Mesendoderm (in vitro differentiated cells): ENCODE data around the gene NPEPL1.

ENCODE experiments used
- DNase-seq: peaks from one replicate; pipeline ENCODE4 v3.0.0; 2013
- H2AK5ac ChIP-seq: 2 replicates; pipeline ENCODE4 v1.6.1; 2013; ENCODE audit warnings: low read length, inconsistent platforms
- H2BK120ac ChIP-seq: 2 replicates; pipeline ENCODE4 v1.6.1; 2013; ENCODE audit warnings: low read depth, mild to moderate bottlenecking, low read length, moderate library complexity, mixed read lengths
- H2BK15ac ChIP-seq: replicated peaks from 2 replicates; pipeline ENCODE4 v1.6.1; 2013; ENCODE audit warnings: low read depth, mild to moderate bottlenecking, moderate library complexity
- H2BK5ac ChIP-seq: 2 replicates; pipeline ENCODE4 v1.6.1; 2013; ENCODE audit warnings: low read length, inconsistent platforms
- H3K18ac ChIP-seq: 2 replicates; pipeline ENCODE4 v1.6.1; 2013; ENCODE audit warnings: mild to moderate bottlenecking, low read length, mixed read lengths
- H3K23ac ChIP-seq: one replicate; pipeline ENCODE4 v1.6.1; 2013; ENCODE audit warnings: low read length
- H3K27ac ChIP-seq: 2 replicates; pipeline ENCODE4 v1.5.1; 2013; ENCODE audit warnings: low read depth, mild to moderate bottlenecking, inconsistent platforms, low read length, moderate library complexity
- H3K27me3 ChIP-seq: 2 replicates; pipeline ENCODE4 v1.6.1; 2013; ENCODE audit warnings: low read length, control low read depth, mild to moderate bottlenecking, inconsistent platforms; ENCODE audit not compliant: insufficient read depth, poor library complexity
- H3K36me3 ChIP-seq: 2 replicates; pipeline ENCODE4 v1.6.1; 2013; ENCODE audit warnings: low read length, inconsistent platforms; ENCODE audit not compliant: control insufficient read depth, insufficient read depth
- H3K4ac ChIP-seq: one replicate; pipeline ENCODE4 v1.6.1; 2013; ENCODE audit warnings: low read depth, mild to moderate bottlenecking, low read length, moderate library complexity
- H3K4me1 ChIP-seq: 2 replicates; pipeline ENCODE4 v1.6.1; 2013; ENCODE audit warnings: low read depth, low read length, inconsistent platforms; ENCODE audit not compliant: control insufficient read depth
- H3K4me2 ChIP-seq: 2 replicates; pipeline ENCODE4 v1.6.1; 2013; ENCODE audit warnings: low read length
- H3K4me3 ChIP-seq: 2 replicates; pipeline ENCODE4 v1.5.1; 2013; ENCODE audit warnings: mild to moderate bottlenecking, low read length
- H3K56ac ChIP-seq: one replicate; pipeline ENCODE4 v1.6.1; 2013; ENCODE audit warnings: low read length
- H3K79me1 ChIP-seq: 2 replicates; pipeline ENCODE4 v1.6.1; 2013; ENCODE audit warnings: low read length, inconsistent platforms
- H3K79me2 ChIP-seq: 2 replicates; pipeline ENCODE4 v1.6.1; 2013; ENCODE audit warnings: mild to moderate bottlenecking, low read length; ENCODE audit not compliant: control insufficient read depth, insufficient read depth
- H3K9ac ChIP-seq: 2 replicates; pipeline ENCODE4 v1.6.1; 2013; ENCODE audit warnings: low read length, inconsistent platforms
- H4K5ac ChIP-seq: one replicate; pipeline ENCODE4 v1.6.1; 2013; ENCODE audit warnings: low read length
- H4K8ac ChIP-seq: one replicate; pipeline ENCODE4 v1.6.1; 2013; ENCODE audit warnings: low read depth, mild to moderate bottlenecking, control low read depth, low read length, moderate library complexity
- WGBS: extraction: QIAGEN DNeasy Blood & Tissue Kit; methylation state at CpG from one replicate; pipeline ENCODE4 v1.1.7; 2013; ENCODE audit warnings: low lambda C conversion rate, missing lambda C conversion rate; ENCODE audit not compliant: insufficient coverage; ENCODE audit errors: extremely low coverage; 5-methylcytosine and 5-hydroxymethylcytosine counted together

NPEPL1 gene

DNA sequence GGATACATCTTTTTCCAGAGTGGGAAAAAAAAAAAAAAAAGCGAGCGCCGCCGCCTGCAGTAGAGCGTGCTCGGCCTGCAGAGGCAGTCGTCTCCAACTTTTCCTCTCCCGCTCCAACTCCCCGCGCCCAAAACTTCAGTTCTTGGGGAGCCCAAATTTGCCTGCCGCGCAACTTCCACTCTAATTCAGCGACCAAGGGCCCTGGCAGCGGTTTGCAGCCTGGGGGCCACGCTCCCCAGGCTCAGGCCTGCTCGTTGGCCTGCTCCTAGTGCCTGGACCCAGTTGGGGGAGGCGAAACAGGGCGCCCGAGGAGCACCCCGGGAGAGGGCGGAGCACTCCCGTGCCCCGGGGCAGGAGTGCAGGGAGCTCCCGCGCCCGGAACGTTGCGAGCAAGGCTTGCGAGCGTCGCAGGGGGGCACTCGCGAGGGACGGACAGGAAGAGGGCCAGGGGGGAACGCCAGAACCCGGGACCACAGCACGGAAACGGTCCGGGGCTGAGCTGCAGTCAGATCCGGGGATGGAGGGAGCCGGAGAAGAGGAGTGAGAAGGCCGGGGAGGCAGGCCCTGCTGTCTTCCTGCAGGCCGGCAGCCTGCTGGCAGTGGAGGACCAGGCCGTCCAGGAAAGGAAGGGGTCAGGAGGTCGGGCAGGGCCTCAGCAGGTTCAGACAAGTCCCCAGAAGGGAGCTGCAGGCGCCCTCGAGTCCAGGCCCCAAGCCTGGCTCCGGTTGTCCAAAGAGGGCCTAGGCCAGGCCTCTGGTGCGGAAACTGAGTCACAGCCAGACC, 41.6 kb upstream of the NPEPL1 start, which contains the start of gene STX16:
Gene STX16 (plus strand): TSS at position 508 of the 783 bp plus-strand sequence. CDS start 724 bp downstream, outside the sequence.
- Histone ChIP-seq H4K5ac (no peak within 1 kb of the TSS), H3K4me3 (peak within 1 kb of the TSS; percentile 72), H2AK5ac (peak within 1 kb of the TSS; percentile 59), H3K79me2 (peaks cover 28% of the 10 kb centered on the region), H3K18ac (peak within 1 kb of the TSS; percentile 99), H3K4me1 (no peaks in the 10 kb centered on the region), H3K27me3 (no peaks in the 10 kb centered on the region), H3K23ac (peak within 1 kb of the TSS; percentile 33), H3K79me1 (peaks cover 7% of the 10 kb centered on the region), H3K4ac (peak within 1 kb of the TSS; percentile 99), H3K27ac (peak within 1 kb of the TSS; percentile 79), H3K36me3 (no peaks in the 10 kb centered on the region), H2BK120ac (peak within 1 kb of the TSS; percentile 94), H4K8ac (peak within 1 kb of the TSS; percentile 98), H3K56ac (peak within 1 kb of the TSS; percentile 88), H2BK15ac (no peak within 1 kb of the TSS), H3K4me2 (peak within 1 kb of the TSS; percentile 93), H3K9ac (peak within 1 kb of the TSS; percentile 86), H2BK5ac (peak within 1 kb of the TSS; percentile 78)
- peak; percentile 97 for DNase-seq
- no CpG with 5 or more reads among the region's 49 CpGs for WGBS

DNA sequence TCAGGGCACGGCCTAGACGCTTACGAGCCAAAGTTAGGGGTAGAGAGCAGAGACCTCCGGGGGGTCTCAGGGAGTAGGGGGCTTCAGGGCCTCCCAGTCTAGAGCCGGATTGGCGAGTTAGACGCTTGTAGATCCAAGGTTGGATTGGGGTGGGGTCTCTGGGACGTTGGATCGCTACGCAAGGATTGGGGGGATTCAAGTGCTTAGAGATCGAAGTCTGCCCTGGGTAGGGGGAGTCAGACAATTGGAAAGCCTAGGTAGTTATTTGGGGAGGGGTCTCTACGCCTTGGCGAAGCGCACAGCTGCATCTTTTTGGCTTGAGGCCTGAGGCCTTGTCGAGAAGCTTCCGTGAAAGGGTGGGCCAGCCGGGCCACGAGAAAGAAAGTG, 41.0 kb upstream of the NPEPL1 start:
- peak overlapping the region; percentile 79 for H3K9ac ChIP-seq
- no peak overlapping the region for H2BK120ac ChIP-seq
- peak overlapping the region; percentile 59 for H2AK5ac ChIP-seq
- WGBS, result no CpG with 5 or more reads among the region's 18 CpGs
- DNase-seq, result peak; percentile 54
- H3K18ac ChIP-seq, result peak overlapping the region; percentile 13
- H4K8ac ChIP-seq, result no peak overlapping the region
- no peak overlapping the region for H2BK15ac ChIP-seq
- H3K23ac ChIP-seq, result no peak overlapping the region
- H3K4me3 ChIP-seq, result peak overlapping the region; percentile 56
- H2BK5ac ChIP-seq, result peak overlapping the region; percentile 15
- H3K36me3 ChIP-seq, result no peaks in the 10 kb centered on the region
- no peaks in the 10 kb centered on the region for H3K27me3 ChIP-seq
- H3K4me1 ChIP-seq, result no peaks in the 10 kb centered on the region
- peak overlapping the region; percentile 88 for H3K56ac ChIP-seq
- H3K4me2 ChIP-seq, result peak overlapping the region; percentile 90
- peaks cover 31% of the 10 kb centered on the region for H3K79me2 ChIP-seq
- peak overlapping the region; percentile 64 for H3K4ac ChIP-seq
- peaks cover 7% of the 10 kb centered on the region for H3K79me1 ChIP-seq
- peak overlapping the region; percentile 79 for H3K27ac ChIP-seq
- no peak overlapping the region for H4K5ac ChIP-seq

DNA sequence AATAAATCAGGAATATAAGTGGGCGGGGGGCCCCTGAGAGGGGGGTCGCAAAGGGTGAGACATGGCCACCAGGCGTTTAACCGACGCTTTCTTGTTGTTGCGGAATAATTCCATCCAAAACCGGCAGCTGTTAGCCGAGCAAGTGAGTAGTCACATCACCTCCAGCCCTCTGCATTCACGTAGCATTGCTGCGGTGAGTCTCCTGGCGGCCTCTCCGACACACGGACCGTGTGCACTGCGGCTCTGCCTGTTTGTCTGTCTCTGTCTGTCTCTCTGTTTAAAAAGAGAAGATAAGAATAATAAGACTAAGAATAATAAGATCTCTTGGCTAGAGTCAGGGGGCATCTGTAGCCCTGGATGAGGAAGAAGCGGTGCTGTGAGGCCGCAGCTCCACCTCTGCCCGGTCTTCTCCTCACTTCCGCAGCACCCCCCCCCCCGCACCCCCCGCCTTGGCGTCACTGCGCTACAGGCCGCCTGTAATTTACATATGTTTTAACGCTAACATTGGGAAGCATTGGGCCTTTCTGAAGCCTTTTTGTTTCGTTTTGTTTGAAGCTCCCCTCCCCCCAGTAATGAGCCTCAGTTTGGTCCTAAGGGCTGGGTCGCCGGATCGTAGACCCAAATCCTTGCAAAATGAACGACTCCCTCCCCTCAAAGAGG, 40.5 kb upstream of the NPEPL1 start:
- peak; percentile 79 for DNase-seq
- no peak overlapping the region for H4K5ac ChIP-seq
- H3K18ac ChIP-seq, result peak overlapping the region; percentile 42
- peak overlapping the region; percentile 79 for H3K9ac ChIP-seq
- H2AK5ac ChIP-seq, result peak overlapping the region; percentile 59
- no peaks in the 10 kb centered on the region for H3K27me3 ChIP-seq
- peak overlapping the region; percentile 90 for H3K4me2 ChIP-seq
- no peak overlapping the region for H2BK5ac ChIP-seq
- no peak overlapping the region for H2BK120ac ChIP-seq
- H3K23ac ChIP-seq, result no peak overlapping the region
- H3K4me1 ChIP-seq, result no peaks in the 10 kb centered on the region
- H2BK15ac ChIP-seq, result no peak overlapping the region
- peak overlapping the region; percentile 79 for H3K27ac ChIP-seq
- no CpG with 5 or more reads among the region's 30 CpGs for WGBS
- H3K79me1 ChIP-seq, result peaks cover 7% of the 10 kb centered on the region
- peak overlapping the region; percentile 56 for H3K4me3 ChIP-seq
- H3K79me2 ChIP-seq, result peaks cover 35% of the 10 kb centered on the region
- no peak overlapping the region for H4K8ac ChIP-seq
- H3K36me3 ChIP-seq, result no peaks in the 10 kb centered on the region
- peak overlapping the region; percentile 88 for H3K56ac ChIP-seq
- H3K4ac ChIP-seq, result peak overlapping the region; percentile 64

- no CpG with 5 or more reads among the region's 12 CpGs for WGBS
- Histone ChIP-seq H2BK5ac (no peak overlapping the region), H3K79me1 (peaks cover 7% of the 10 kb centered on the region), H3K4ac (no peak overlapping the region), H3K23ac (no peak overlapping the region), H2BK15ac (no peak overlapping the region), H3K18ac (peak overlapping the region; percentile 42), H3K27ac (peak overlapping the region; percentile 79), H3K56ac (peak overlapping the region; percentile 88), H3K9ac (peak overlapping the region; percentile 79), H4K8ac (no peak overlapping the region), H3K36me3 (no peaks in the 10 kb centered on the region), H2BK120ac (no peak overlapping the region), H3K4me3 (peak overlapping the region; percentile 56), H2AK5ac (no peak overlapping the region), H3K79me2 (peaks cover 40% of the 10 kb centered on the region), H3K4me1 (no peaks in the 10 kb centered on the region), H3K27me3 (no peaks in the 10 kb centered on the region), H3K4me2 (peak overlapping the region; percentile 90), H4K5ac (no peak overlapping the region)
- DNase-seq, result no peak
Measured at GRCh38 chr20:58652606-58653294, 39.9 kb upstream of the NPEPL1 start.

DNA sequence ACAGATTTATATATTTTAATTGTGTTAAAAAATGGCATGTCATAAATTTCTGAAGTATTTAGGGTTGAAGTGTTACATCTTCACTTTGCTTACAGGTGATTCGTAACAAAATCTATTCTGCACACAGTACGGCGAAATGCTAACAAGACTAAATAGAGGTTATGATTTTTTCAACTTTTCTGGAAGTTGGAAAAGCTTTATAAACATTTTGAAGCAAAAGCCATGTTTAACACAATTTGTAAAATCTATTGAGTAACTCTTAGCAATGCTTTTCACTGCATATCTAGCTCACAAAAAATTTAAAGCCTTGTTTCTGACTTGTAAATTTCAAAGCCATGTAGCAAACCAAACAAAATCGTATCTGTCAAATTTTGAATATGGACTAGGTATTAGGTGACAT, 38.3 kb upstream of the NPEPL1 start:
- no peak overlapping the region for H4K5ac ChIP-seq
- H3K23ac ChIP-seq, result no peak overlapping the region
- H3K9ac ChIP-seq, result no peak overlapping the region
- H3K79me2 ChIP-seq, result peaks cover 48% of the 10 kb centered on the region
- H2BK15ac ChIP-seq, result no peak overlapping the region
- no peak overlapping the region for H3K56ac ChIP-seq
- no peak overlapping the region for H3K27ac ChIP-seq
- H3K36me3 ChIP-seq, result no peaks in the 10 kb centered on the region
- H2BK5ac ChIP-seq, result no peak overlapping the region
- DNase-seq, result no peak
- H2AK5ac ChIP-seq, result no peak overlapping the region
- WGBS, result no CpG with 5 or more reads among the region's 4 CpGs
- H3K79me1 ChIP-seq, result peaks cover 7% of the 10 kb centered on the region
- H3K18ac ChIP-seq, result no peak overlapping the region
- H3K4me3 ChIP-seq, result no peak overlapping the region
- no peaks in the 10 kb centered on the region for H3K4me1 ChIP-seq
- no peak overlapping the region for H3K4ac ChIP-seq
- no peak overlapping the region for H2BK120ac ChIP-seq
- H3K27me3 ChIP-seq, result no peaks in the 10 kb centered on the region
- H3K4me2 ChIP-seq, result no peak overlapping the region
- no peak overlapping the region for H4K8ac ChIP-seq
